H1 (cell line): Measurements from ENCODE around the gene GDI2.

Source experiments
- BACH1 ChIP-seq: IDR thresholded peaks from 2 replicates; pipeline ENCODE4 v1.6.1; 2012; ENCODE audit warnings: low read length, improper control_type of control experiment
- CEBPB ChIP-seq: IDR thresholded peaks from 2 replicates; pipeline ENCODE4 v1.6.1; 2012; ENCODE audit warnings: low read depth, low read length
- CREB1 ChIP-seq: IDR thresholded peaks from 2 replicates; pipeline ENCODE4 v1.6.1; 2012; ENCODE audit warnings: inconsistent platforms
- EP300 ChIP-seq, 2 experiments: IDR thresholded peaks; 1 replicate in 1 of 2; 2 replicates in 1 of 2; pipeline ENCODE4 v1.6.1; 2011 to 2012; ENCODE audit warnings: low read depth in 2 of 2, low read length in 2 of 2, mild to moderate bottlenecking in 2 of 2, borderline replicate concordance in 1 of 2, inconsistent platforms in 1 of 2, moderate library complexity in 1 of 2
- PHF8 ChIP-seq: fragments of 200-600 bp; sonication (generic); conservative IDR thresholded peaks from 2 replicates; pipeline ENCODE4 v1.7.1; 2012; ENCODE audit warnings: low read depth, mild to moderate bottlenecking, inconsistent platforms, low read length, moderate library complexity
- POLR2A ChIP-seq, 2 experiments: IDR thresholded peaks; 1 replicate in 1 of 2; 2 replicates in 1 of 2; pipeline ENCODE4 v1.6.1; 2011; ENCODE audit warnings: low read depth in 2 of 2, low read length in 2 of 2, mild to moderate bottlenecking in 2 of 2; ENCODE audit errors: control extremely low read depth in 1 of 2
- RAD21 ChIP-seq, 2 experiments: IDR thresholded peaks in 1 of 2; conservative IDR thresholded peaks in 1 of 2; 2 replicates each; pipeline ENCODE4 v1.6.1; 2011; ENCODE audit warnings: low read depth in 2 of 2, low read length in 2 of 2, improper control_type of control experiment in 1 of 2, inconsistent platforms in 1 of 2, mild to moderate bottlenecking in 1 of 2, moderate library complexity in 1 of 2
- SP1 ChIP-seq: IDR thresholded peaks from 2 replicates; pipeline ENCODE4 v1.6.1; 2011; ENCODE audit warnings: low read depth, low read length
- TF ChIP-seq, protein P1 (sequence below), 3 experiments: IDR thresholded peaks; 1 replicate in 2 of 3; 2 replicates in 1 of 3; pipeline versions ENCODE4 v1.5.1 to v1.6.1; 2011; ENCODE audit warnings: low read length in 3 of 3, mild to moderate bottlenecking in 3 of 3, inconsistent platforms in 2 of 3, low read depth in 1 of 3, moderate library complexity in 1 of 3; ENCODE audit not compliant: insufficient read depth in 1 of 3; ENCODE audit errors: control extremely low read depth in 1 of 3
- TF ChIP-seq, protein P2 (sequence below): IDR thresholded peaks from 2 replicates; pipeline ENCODE4 v1.6.1; 2012; ENCODE audit warnings: inconsistent platforms

DNA sequence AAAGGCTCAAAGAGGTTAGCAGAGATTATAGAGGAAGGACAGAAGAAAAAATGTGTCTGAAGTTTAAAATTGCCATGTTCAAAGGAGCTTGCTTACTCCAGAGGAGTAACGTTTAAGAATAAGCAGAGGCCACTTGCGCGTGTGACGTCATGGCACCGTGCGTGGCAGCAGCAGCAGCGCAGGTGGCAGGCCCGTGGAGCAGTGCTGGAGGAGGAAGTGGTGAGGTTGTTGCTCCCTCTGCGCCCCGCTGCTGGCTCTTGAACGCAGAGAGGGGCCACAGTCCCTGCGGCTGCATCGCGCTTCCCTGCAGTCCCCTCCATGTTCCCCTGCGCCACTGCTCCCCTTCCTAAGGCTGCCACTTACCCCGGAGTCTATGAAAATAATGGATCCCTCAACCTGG lies 37.5 kb downstream of the GDI2 start:
- TF ChIP-seq SP1 (no peak), POLR2A (IDR thresholded peaks at IDR 0.05; ENCODE audit: control extremely low read depth in 1 of 2, low read depth in 2 of 2, low read length in 2 of 2) (no peak), CREB1 (no peak), EP300 (IDR thresholded peaks at IDR 0.05; ENCODE audit: borderline replicate concordance in 1 of 2, low read depth in 2 of 2, low read length in 2 of 2) (no peak), RAD21 (IDR thresholded peaks at IDR 0.05 in 1 of 2, conservative IDR thresholded peaks at IDR 0.05 in 1 of 2; ENCODE audit: low read depth in 2 of 2, low read length in 2 of 2) (no peak), BACH1 (no peak), CEBPB (no peak), PHF8 (no peak)
- TF ChIP-seq, protein P1, sequence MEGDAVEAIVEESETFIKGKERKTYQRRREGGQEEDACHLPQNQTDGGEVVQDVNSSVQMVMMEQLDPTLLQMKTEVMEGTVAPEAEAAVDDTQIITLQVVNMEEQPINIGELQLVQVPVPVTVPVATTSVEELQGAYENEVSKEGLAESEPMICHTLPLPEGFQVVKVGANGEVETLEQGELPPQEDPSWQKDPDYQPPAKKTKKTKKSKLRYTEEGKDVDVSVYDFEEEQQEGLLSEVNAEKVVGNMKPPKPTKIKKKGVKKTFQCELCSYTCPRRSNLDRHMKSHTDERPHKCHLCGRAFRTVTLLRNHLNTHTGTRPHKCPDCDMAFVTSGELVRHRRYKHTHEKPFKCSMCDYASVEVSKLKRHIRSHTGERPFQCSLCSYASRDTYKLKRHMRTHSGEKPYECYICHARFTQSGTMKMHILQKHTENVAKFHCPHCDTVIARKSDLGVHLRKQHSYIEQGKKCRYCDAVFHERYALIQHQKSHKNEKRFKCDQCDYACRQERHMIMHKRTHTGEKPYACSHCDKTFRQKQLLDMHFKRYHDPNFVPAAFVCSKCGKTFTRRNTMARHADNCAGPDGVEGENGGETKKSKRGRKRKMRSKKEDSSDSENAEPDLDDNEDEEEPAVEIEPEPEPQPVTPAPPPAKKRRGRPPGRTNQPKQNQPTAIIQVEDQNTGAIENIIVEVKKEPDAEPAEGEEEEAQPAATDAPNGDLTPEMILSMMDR (IDR thresholded peaks at IDR 0.05; ENCODE audit: control extremely low read depth in 1 of 3, insufficient read depth in 1 of 3, low read depth in 1 of 3, low read length in 3 of 3): no peak
- TF ChIP-seq, protein P2, sequence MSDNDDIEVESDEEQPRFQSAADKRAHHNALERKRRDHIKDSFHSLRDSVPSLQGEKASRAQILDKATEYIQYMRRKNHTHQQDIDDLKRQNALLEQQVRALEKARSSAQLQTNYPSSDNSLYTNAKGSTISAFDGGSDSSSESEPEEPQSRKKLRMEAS: no peak
